HepG2 (cell line): ENCODE results near the gene ILKAP. TPM values are rescaled to one million over a fixed set of nuclear protein-coding genes. Genes with fewer than 3 reads are reported as not detected.

Source experiments
- ATAC-seq: fragments of 200-7000 bp; cut with Tn5 transposase; 3 replicates; pipeline ENCODE4 v1.9.1; 2020; ENCODE audit warnings: mild to moderate bottlenecking, moderate library complexity
- BruUV-seq: library from RNA; stranded (reverse); fragments of 400-500 nt; replicated peaks from 2 replicates; lab custom pipeline; 2021; lab: Mats Ljungman, UMichigan
- CTCF ChIA-PET: fragments of 300-600 bp; formaldehyde crosslinking; extraction: SDS; loops from one replicate; lab custom pipeline; 2021; ENCODE audit warnings: low total read pairs, inconsistent platforms, low intra/inter-chr PET ratio; lab: Yijun Ruan, JAX
- POLR2A ChIA-PET: fragments of 350-600 bp; sonication (Branson Sonifier 250); formaldehyde crosslinking; loops from one replicate; lab custom pipeline; 2020; ENCODE audit warnings: antibody characterized with exemption, inconsistent platforms; lab: Yijun Ruan, JAX
- DNase-seq: peaks from one replicate; pipeline ENCODE4 v3.0.0-alpha.2; 2015; ENCODE audit warnings: low spot score
- FAIRE-seq: peaks from 3 replicates; lab custom pipeline; 2011; peaks lifted over from hg19 to GRCh38; lab: Jason Lieb, UNC
- H2AFZ ChIP-seq: one replicate; pipeline ENCODE4 v1.6.1; 2011; ENCODE audit warnings: low read length, inconsistent platforms
- H3K27ac ChIP-seq: fragments of 300-600 bp; 3 replicates; pipeline ENCODE4 v1.8.0; 2011; ENCODE audit warnings: mixed run types, mild to moderate bottlenecking, mixed read lengths, low read length, inconsistent platforms; ENCODE audit not compliant: insufficient read depth; ENCODE audit errors: extremely low read length
- H3K27me3 ChIP-seq, 2 experiments: fragments of 200-600 bp in 1 of 2; 2 replicates in 1 of 2; 3 replicates in 1 of 2; pipeline versions ENCODE4 v1.6.0 to v1.8.0; 2011; ENCODE audit warnings: low read length in 2 of 2, mild to moderate bottlenecking in 2 of 2, moderate library complexity in 2 of 2, inconsistent platforms in 1 of 2; ENCODE audit not compliant: insufficient read depth in 2 of 2, control insufficient read depth in 1 of 2
- H3K36me3 ChIP-seq, 2 experiments: fragments of 200-600 bp in 1 of 2; replicated peaks in 1 of 2; 2 replicates in 1 of 2; 3 replicates in 1 of 2; pipeline versions ENCODE4 v1.5.1 to v1.8.0; 2011; ENCODE audit warnings: low read length in 2 of 2, inconsistent platforms in 1 of 2; ENCODE audit not compliant: insufficient read depth in 2 of 2, control insufficient read depth in 1 of 2
- H3K4me1 ChIP-seq: 2 replicates; pipeline ENCODE4 v1.5.1; 2012; ENCODE audit warnings: low read length, inconsistent platforms; ENCODE audit not compliant: insufficient read depth
- H3K4me2 ChIP-seq: 2 replicates; pipeline ENCODE4 v1.6.0; 2011; ENCODE audit warnings: low read depth, low read length, inconsistent platforms
- H3K4me3 ChIP-seq, 3 experiments: fragments of 200-600 bp in 1 of 3; sonication (generic), shearing (Covaris generic) in 1 of 3; replicated peaks in 1 of 3; 2 replicates each; pipeline ENCODE4 v1.5.1; 2011 to 2016; ENCODE audit warnings: low read length in 3 of 3, inconsistent platforms in 2 of 3, low read depth in 2 of 3, mild to moderate bottlenecking in 2 of 3, control low read depth in 1 of 3, mixed read lengths in 1 of 3; ENCODE audit not compliant: insufficient read depth in 1 of 3
- H3K79me2 ChIP-seq: one replicate; pipeline ENCODE4 v1.6.1; 2011; ENCODE audit warnings: low read length, inconsistent platforms; ENCODE audit not compliant: insufficient read depth
- H3K9ac ChIP-seq: 2 replicates; pipeline ENCODE4 v1.6.0; 2011; ENCODE audit warnings: mild to moderate bottlenecking, low read depth, low read length, inconsistent platforms; ENCODE audit not compliant: insufficient read depth
- H3K9me3 ChIP-seq: 2 replicates; pipeline ENCODE4 v1.5.1; 2012; ENCODE audit warnings: mild to moderate bottlenecking, low read length
- H4K20me1 ChIP-seq: 2 replicates; pipeline ENCODE4 v1.6.0; 2011; ENCODE audit warnings: inconsistent platforms, mild to moderate bottlenecking, low read length, moderate library complexity; ENCODE audit not compliant: insufficient read depth
- CBX5 ChIP-seq: sonication (generic); formaldehyde crosslinking; IDR thresholded peaks from 2 replicates; pipeline ENCODE4 v1.4.0; 2020; ENCODE audit warnings: missing genetic modification reagents, borderline replicate concordance
- CHCHD3 ChIP-seq: sonication (generic); formaldehyde crosslinking; IDR thresholded peaks from 2 replicates; pipeline ENCODE4 v1.8.0; 2022; ENCODE audit warnings: mild to moderate bottlenecking, missing genetic modification reagents, moderate library complexity
- GLMP ChIP-seq: sonication (generic); formaldehyde crosslinking; IDR thresholded peaks from 2 replicates; pipeline ENCODE4 v1.9.0; 2021; ENCODE audit warnings: missing genetic modification reagents, mild to moderate bottlenecking, borderline replicate concordance
- KDM5A ChIP-seq: fragments of 200-600 bp; sonication (generic); IDR thresholded peaks from 2 replicates; pipeline ENCODE4 v1.7.0; 2018; ENCODE audit warnings: antibody characterized with exemption, mild to moderate bottlenecking, low read length, borderline replicate concordance
- SATB2 ChIP-seq: sonication (generic); formaldehyde crosslinking; IDR thresholded peaks from 2 replicates; pipeline ENCODE4 v1.5.0; 2020; ENCODE audit warnings: missing genetic modification reagents
- ZFP36L1 ChIP-seq: sonication (generic); formaldehyde crosslinking; IDR thresholded peaks from 2 replicates; pipeline ENCODE4 v1.8.0; 2022; ENCODE audit warnings: mild to moderate bottlenecking, missing genetic modification reagents, moderate library complexity
- ZNF180 ChIP-seq: sonication (generic); formaldehyde crosslinking; IDR thresholded peaks from 2 replicates; pipeline ENCODE4 v1.4.0; 2020; ENCODE audit warnings: low read depth, missing genetic modification reagents, borderline replicate concordance
- ZNF225 ChIP-seq: sonication (generic); formaldehyde crosslinking; IDR thresholded peaks from 2 replicates; pipeline ENCODE4 v1.4.0; 2020; ENCODE audit warnings: mild to moderate bottlenecking, missing genetic modification reagents
- ZNF3 ChIP-seq: IDR thresholded peaks from 2 replicates; pipeline ENCODE4 v1.7.0; 2017; ENCODE audit warnings: inconsistent platforms
- ZNF713 ChIP-seq: sonication (generic); formaldehyde crosslinking; IDR thresholded peaks from 2 replicates; pipeline ENCODE4 v1.4.0; 2020; ENCODE audit warnings: mild to moderate bottlenecking, missing genetic modification reagents
- WGBS: methylation state at CpG from one replicate; pipeline ENCODE4 v1.1.6; 2017; ENCODE audit warnings: low lambda C conversion rate; 5-methylcytosine and 5-hydroxymethylcytosine counted together
- in situ Hi-C: cut with HindIII; loops from 2 replicates; pipeline ENCODE4 v1.10.0; 2017; ENCODE audit warnings: low pct_unique_long_range_greater_than_20kb; ENCODE audit not compliant: extremely low pct_ligation_motif_present
- intact Hi-C: fragments of 100-400 bp; cut with micrococcal nuclease; formaldehyde crosslinking; loops from one replicate; pipeline ENCODE4 v1.10.0; 2022; ENCODE audit not compliant: unreplicated experiment
- polyA plus RNA-seq, 8 experiments: library from polyadenylated mRNA; depleted of rRNA in 3 of 8; stranded (reverse) in 7 of 8; unstranded in 1 of 8; fragments of >200 nt; fragmentation: Illumina TruSeq in 4 of 8; extraction: Trizol in 4 of 8; gene quantifications; 2 replicates each; pipeline versions ENCODE4 v1.2.1 to v1.2.3, GENCODE V29; 2011 to 2016; ENCODE audit warnings: low read depth in 4 of 8, missing spikeins in 1 of 8, mixed read lengths in 1 of 8; ENCODE audit not compliant: insufficient read depth in 1 of 8
- total RNA-seq, 5 experiments: library from RNA; depleted of rRNA; stranded (reverse); fragments of >200 nt; fragmentation: Illumina TruSeq; extraction: Trizol; gene quantifications; 2 replicates each; pipeline ENCODE4 v1.2.3, GENCODE V29; 2016; ENCODE audit warnings: low read depth in 1 of 5

ILKAP gene
- total and polyA plus RNA-seq, 2 of the 13 experiments (the other 11 are each of a cell fraction or from before 2014, with no cell fraction given) = 29.6 to 33.1 TPM

GRCh38 chr2:238122287-238123217, 80.9 kb downstream of the ILKAP start:
- TF ChIP-seq SATB2 = no peak
- TF ChIP-seq ZNF3 (CRISPR knock-in tag) = no peak
- no peak for TF ChIP-seq ZFP36L1
- TF ChIP-seq GLMP (CRISPR knock-in tag) = no peak
- no peak for TF ChIP-seq ZNF225
- TF ChIP-seq CBX5 (CRISPR knock-in tag) = no peak
- TF ChIP-seq ZNF180 (CRISPR knock-in tag) = no peak
- no peak for TF ChIP-seq KDM5A
- no peak for TF ChIP-seq ZNF713 (CRISPR knock-in tag)
- TF ChIP-seq CHCHD3 (CRISPR knock-in tag) = no peak
- FAIRE-seq = no peak
- WGBS = 47% methylated on average over 18 of the region's 29 CpGs
- no peaks in the 10 kb centered on the region for H3K9me3 ChIP-seq
- H2AFZ ChIP-seq = no peak overlapping the region
- no peaks in the 10 kb centered on the region for H3K79me2 ChIP-seq
- ChIA-PET POLR2A (no interaction called here), CTCF (no interaction called here)
- ATAC-seq = no peak
- intact Hi-C loops = no loop called here
- peaks cover 3 to 51% of the 10 kb centered on the region in 2 experiments for H3K27me3 ChIP-seq
- BruUV-seq = no TSS peak
- no peak overlapping the region for H3K27ac ChIP-seq
- H4K20me1 ChIP-seq = no peaks in the 10 kb centered on the region
- no peak for DNase-seq
- no peak overlapping the region for H3K4me2 ChIP-seq
- H3K36me3 ChIP-seq = no peaks in the 10 kb centered on the region
- peaks cover 20% of the 10 kb centered on the region for H3K4me1 ChIP-seq
- no peak overlapping the region for H3K9ac ChIP-seq
- H3K4me3 ChIP-seq = no peak overlapping the region
- in situ Hi-C loops = no loop called here
